GM23248 (cell line): ENCODE measurements around the gene GALNT1. TPM values are rescaled to one million over a fixed set of nuclear protein-coding genes. Genes with fewer than 3 reads are reported as not detected.

Experiments used
- DNase-seq: peaks from one replicate; pipeline ENCODE4 v3.0.0-alpha.2; 2015
- H2AFZ ChIP-seq: fragments of 200-600 bp; sonication (generic); 2 replicates; pipeline ENCODE4 v1.6.1; 2016; ENCODE audit warnings: antibody characterized with exemption
- H3F3A ChIP-seq: fragments of 200-600 bp; sonication (generic); 2 replicates; pipeline ENCODE4 v1.6.1; 2016; ENCODE audit warnings: mild to moderate bottlenecking, antibody characterized with exemption, mixed run types; ENCODE audit not compliant: insufficient read depth
- H3K27ac ChIP-seq: fragments of 200-600 bp; sonication (generic); 2 replicates; pipeline ENCODE4 v1.5.1; 2016; ENCODE audit warnings: mild to moderate bottlenecking
- H3K27me3 ChIP-seq: fragments of 200-600 bp; sonication (generic); replicated peaks from 2 replicates; pipeline ENCODE4 v1.6.1; 2016; ENCODE audit warnings: mild to moderate bottlenecking; ENCODE audit not compliant: insufficient read depth
- H3K36me3 ChIP-seq: fragments of 200-600 bp; sonication (generic); 2 replicates; pipeline ENCODE4 v1.6.1; 2016; ENCODE audit warnings: low read depth, mild to moderate bottlenecking
- H3K4me1 ChIP-seq: fragments of 200-600 bp; sonication (generic); 2 replicates; pipeline ENCODE4 v1.6.1; 2016; ENCODE audit warnings: mild to moderate bottlenecking; ENCODE audit not compliant: insufficient read depth
- H3K4me2 ChIP-seq: fragments of 200-600 bp; sonication (generic); one replicate; pipeline ENCODE4 v1.6.1; 2016; ENCODE audit warnings: mild to moderate bottlenecking; ENCODE audit not compliant: unreplicated experiment
- H3K4me3 ChIP-seq: fragments of 200-600 bp; sonication (generic); 2 replicates; pipeline ENCODE4 v1.5.1; 2016; ENCODE audit warnings: mild to moderate bottlenecking
- H3K79me2 ChIP-seq: fragments of 200-600 bp; sonication (generic); 2 replicates; pipeline ENCODE4 v1.6.1; 2016; ENCODE audit warnings: mild to moderate bottlenecking; ENCODE audit not compliant: insufficient read depth
- H3K9ac ChIP-seq: fragments of 200-600 bp; sonication (generic); 2 replicates; pipeline ENCODE4 v1.6.1; 2016; ENCODE audit warnings: mild to moderate bottlenecking
- H3K9me2 ChIP-seq: fragments of 200-600 bp; sonication (generic); 2 replicates; pipeline ENCODE4 v1.6.1; 2016; ENCODE audit warnings: mixed run types, mild to moderate bottlenecking, moderate library complexity; ENCODE audit not compliant: insufficient read depth
- H3K9me3 ChIP-seq: fragments of 200-600 bp; sonication (generic); one replicate; pipeline ENCODE4 v1.6.1; 2017; ENCODE audit warnings: low read depth
- H4K20me1 ChIP-seq: fragments of 200-600 bp; sonication (generic); 2 replicates; pipeline ENCODE4 v1.6.0; 2016; ENCODE audit not compliant: insufficient read depth
- EZH2 ChIP-seq: fragments of 200-600 bp; sonication (generic); IDR thresholded peaks from 2 replicates; pipeline ENCODE4 v1.6.1; 2018; ENCODE audit warnings: antibody characterized with exemption, mild to moderate bottlenecking; ENCODE audit not compliant: insufficient read depth, poor library complexity, severe bottlenecking
- EZH2phosphoT487 ChIP-seq: fragments of 200-600 bp; sonication (generic); IDR thresholded peaks from 2 replicates; pipeline ENCODE4 v1.6.1; 2018; ENCODE audit warnings: antibody characterized with exemption, moderate library complexity, mild to moderate bottlenecking, low read depth; ENCODE audit not compliant: insufficient read depth
- WGBS, 2 experiments: methylation state at CpG; one replicate each; pipeline ENCODE4 v1.1.6; 2015 to 2017; ENCODE audit warnings: low lambda C conversion rate in 2 of 2, low coverage in 1 of 2; ENCODE audit errors: missing lambda C conversion rate in 2 of 2; 5-methylcytosine and 5-hydroxymethylcytosine counted together
- in situ Hi-C: fragments of 300-500 bp; cut with MboI; formaldehyde crosslinking; loops from 2 replicates; pipeline ENCODE4 v1.15.0; 2020
- polyA plus RNA-seq: library from polyadenylated mRNA; unstranded; fragments of >200 nt; fragmentation: Nextera tagmentation; extraction: Ambion mirVana; gene quantifications from 2 replicates; pipeline ENCODE4 v1.2.1, GENCODE V29; 2016
- total RNA-seq: library from RNA; depleted of rRNA; stranded (reverse); fragments of >200 nt; shearing (Covaris generic); gene quantifications from 2 replicates; pipeline ENCODE4 v1.2.3, GENCODE V29; 2014

GALNT1 gene
- total and polyA plus RNA-seq, 2 experiments from 2014 or later, result 10.1 to 68.0 TPM

DNA sequence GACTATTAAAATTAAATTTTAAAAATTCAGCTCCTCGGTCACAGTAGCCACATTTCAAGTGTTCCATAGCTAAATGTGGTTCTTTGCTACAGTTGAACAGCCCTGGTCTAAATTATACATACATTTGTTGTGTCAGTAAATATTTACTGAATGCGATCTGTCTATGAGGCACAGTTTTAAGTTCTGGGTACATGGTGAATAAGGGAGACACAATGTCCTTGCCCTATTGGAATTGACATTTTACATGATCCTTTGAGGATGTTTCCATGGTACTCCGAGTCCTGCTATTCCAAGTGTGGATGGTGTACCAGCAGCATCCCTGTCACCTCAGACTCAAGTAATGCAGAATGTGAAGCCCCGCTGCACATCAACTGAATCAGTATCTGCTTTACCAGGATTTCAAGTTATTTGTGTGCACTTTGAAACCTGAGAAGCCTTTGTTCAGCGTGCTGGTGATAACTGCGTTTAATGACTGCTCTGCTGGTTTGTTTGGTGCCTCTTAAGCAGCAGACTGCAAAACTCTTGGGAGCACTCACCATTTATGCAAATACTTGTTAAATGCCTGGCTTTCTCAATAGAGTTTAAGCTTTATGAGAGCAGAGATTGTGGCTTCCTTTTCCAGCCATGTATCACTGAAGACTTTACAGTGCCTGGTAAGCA, 1.5 kb downstream of the GALNT1 start:
- Histone ChIP-seq H3K79me2 (peaks cover 61% of the 10 kb centered on the region), H3K9ac (peak overlapping the region; percentile 87; the same call in 1 of the 2 replicates), H3K9me2 (no peaks in the 10 kb centered on the region), H3K4me3 (peak overlapping the region; percentile 92), H3K4me2 (peak overlapping the region; percentile 92), H4K20me1 (no peaks in the 10 kb centered on the region), H3K27me3 (no peaks in the 10 kb centered on the region), H3K9me3 (no peaks in the 10 kb centered on the region), H3K4me1 (peaks cover 16% of the 10 kb centered on the region), H2AFZ (peak overlapping the region; percentile 87; the same call in 1 of the 2 replicates), H3K36me3 (no peaks in the 10 kb centered on the region), H3K27ac (no peak overlapping the region), H3F3A (peaks cover 3% of the 10 kb centered on the region)
- in situ Hi-C loops, result no loop called here
- WGBS, 2 experiments, result 52 to 57% methylated on average over 6 of the region's 6 CpGs
- peak; percentile 22 for DNase-seq
- TF ChIP-seq EZH2 (no peak), EZH2phosphoT487 (no peak)

GRCh38 chr18:35584735-35585134, 3.2 kb downstream of the GALNT1 start:
- H3K4me2 ChIP-seq, result no peak overlapping the region

DNA sequence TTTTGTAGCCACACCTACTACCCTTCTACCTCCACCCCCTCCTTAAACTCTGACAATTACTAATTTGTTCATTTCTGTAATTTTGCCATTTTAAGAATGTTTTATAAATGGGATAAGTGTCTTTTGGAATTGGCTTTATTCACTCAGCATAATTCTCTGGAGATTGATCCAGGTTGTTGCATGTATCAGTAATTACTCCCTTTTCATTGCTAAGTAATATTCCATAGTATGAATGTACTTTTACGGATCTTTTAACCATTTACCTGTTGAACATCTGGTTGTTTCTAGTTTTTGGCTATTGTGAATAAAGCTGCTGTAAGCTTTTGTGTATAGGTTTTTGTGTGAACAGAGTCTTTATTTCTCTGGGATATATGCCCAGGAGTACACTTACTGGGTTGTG, 4.1 kb downstream of the GALNT1 start:
- Histone ChIP-seq H4K20me1 (no peaks in the 10 kb centered on the region), H3K36me3 (no peaks in the 10 kb centered on the region), H3K9me3 (no peaks in the 10 kb centered on the region), H3K4me1 (peaks cover 11% of the 10 kb centered on the region), H2AFZ (no peak overlapping the region), H3K27ac (no peak overlapping the region), H3F3A (peaks cover 3% of the 10 kb centered on the region), H3K9ac (no peak overlapping the region), H3K9me2 (no peaks in the 10 kb centered on the region), H3K79me2 (peaks cover 87% of the 10 kb centered on the region), H3K27me3 (no peaks in the 10 kb centered on the region), H3K4me2 (no peak overlapping the region), H3K4me3 (no peak overlapping the region)
- TF ChIP-seq EZH2phosphoT487 (no peak), EZH2 (no peak)
- 100% methylated on average over 1 of the region's 1 CpG for WGBS, 2 experiments
- in situ Hi-C loops, result no loop called here
- no peak for DNase-seq

More at GRCh38 chr18:35584735-35585134, 3.2 kb downstream of the GALNT1 start:
- Histone ChIP-seq H3K4me3 (no peak overlapping the region), H3K4me1 (peaks cover 16% of the 10 kb centered on the region), H3K27me3 (no peaks in the 10 kb centered on the region), H3K9me2 (no peaks in the 10 kb centered on the region), H3K36me3 (no peaks in the 10 kb centered on the region), H4K20me1 (no peaks in the 10 kb centered on the region), H3K9ac (no peak overlapping the region), H3K27ac (no peak overlapping the region), H3K79me2 (peaks cover 78% of the 10 kb centered on the region), H3F3A (peaks cover 3% of the 10 kb centered on the region), H2AFZ (no peak overlapping the region), H3K9me3 (no peaks in the 10 kb centered on the region)
- TF ChIP-seq EZH2 (no peak), EZH2phosphoT487 (no peak)
- in situ Hi-C loops, result no loop called here
- WGBS, 2 experiments, result 95 to 99% methylated on average over 5 of the region's 5 CpGs
- DNase-seq, result no peak

- WGBS, 2 experiments, result 77 to 83% methylated on average over 4 of the region's 4 CpGs
- Histone ChIP-seq H4K20me1 (peaks cover 3% of the 10 kb centered on the region; the same call in 1 of the 2 replicates), H3K4me1 (peaks cover 2% of the 10 kb centered on the region; the same call in 1 of the 2 replicates), H3K4me3 (no peak overlapping the region), H3K36me3 (no peaks in the 10 kb centered on the region), H3K79me2 (peaks cover 100% of the 10 kb centered on the region), H3K9ac (no peak overlapping the region), H3K9me2 (no peaks in the 10 kb centered on the region), H3F3A (no peaks in the 10 kb centered on the region; the same call in 1 of the 2 replicates), H3K9me3 (no peaks in the 10 kb centered on the region), H3K27me3 (no peaks in the 10 kb centered on the region), H3K27ac (no peak overlapping the region), H3K4me2 (no peak overlapping the region), H2AFZ (no peak overlapping the region)
- TF ChIP-seq EZH2phosphoT487, result no peak
- TF ChIP-seq EZH2, result no peak
- in situ Hi-C loops, result no loop called here
- DNase-seq, result no peak
Observed at GRCh38 chr18:35588122-35588521, 6.6 kb downstream of the GALNT1 start.
